ENCODE results near the gene FCER2.

The FCER2 gene

DNA sequence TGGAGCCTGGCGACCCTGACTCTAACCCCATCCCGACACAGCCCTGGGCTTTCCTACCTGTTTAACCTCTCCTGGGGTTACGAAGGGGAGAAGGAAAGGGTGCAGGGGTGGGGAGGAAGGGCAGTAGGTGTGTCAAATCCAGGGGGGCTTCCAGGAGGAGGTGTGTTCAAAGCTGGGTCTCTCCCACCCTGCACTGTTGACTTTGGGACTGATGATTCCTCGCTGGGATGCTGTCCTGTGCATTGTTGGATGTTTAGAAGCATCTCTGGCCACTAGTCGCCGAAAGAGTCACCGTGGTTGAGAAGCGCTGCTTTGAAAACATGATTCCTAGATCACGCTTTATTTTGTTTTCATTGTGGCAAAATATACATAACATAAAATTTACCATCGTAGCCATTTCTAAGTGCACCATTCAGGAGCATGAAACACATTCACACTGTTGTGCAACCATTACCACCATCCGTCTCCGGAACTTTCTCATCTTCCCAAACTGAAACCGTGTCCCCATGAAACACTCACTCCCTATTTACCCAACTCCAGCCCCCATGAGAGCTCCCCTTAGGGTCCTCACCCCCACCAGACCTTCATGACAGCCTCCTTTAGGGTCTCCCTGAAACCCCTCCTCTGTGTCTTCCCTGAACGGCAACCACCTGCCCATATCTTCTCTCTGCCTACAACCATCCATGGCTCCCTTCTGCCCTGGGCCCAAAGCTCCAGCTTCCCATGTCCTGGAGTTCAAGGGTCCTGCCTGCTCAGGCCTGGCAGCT lies 4.4 kb upstream of the FCER2 start:
- Histone ChIP-seq H3K27me3 (ENCODE audit: insufficient read depth, low read length) (no peaks in the 10 kb centered on the region), H3K9me2 (ENCODE audit: low read depth, low read length) (no peaks in the 10 kb centered on the region), H3K79me2 (ENCODE audit: insufficient read depth, low read length) (no peaks in the 10 kb centered on the region), H3K27ac (ENCODE audit: low read depth, low read length, poor library complexity, severe bottlenecking) (no peak overlapping the region), H3K36me3 (ENCODE audit: insufficient read depth, low read length) (no peaks in the 10 kb centered on the region), H3K4me1 (ENCODE audit: insufficient read depth, low read length, severe bottlenecking) (no peaks in the 10 kb centered on the region), H3K4me2 (ENCODE audit: low read length) (no peak overlapping the region), H3F3A (ENCODE audit: insufficient read depth, low read length) (no peaks in the 10 kb centered on the region), H2AFZ (ENCODE audit: low read length) (no peak overlapping the region), H4K20me1 (ENCODE audit: insufficient read depth, low read length) (no peaks in the 10 kb centered on the region), H3K9me3 (ENCODE audit: low read length) (no peaks in the 10 kb centered on the region), H3K9ac (ENCODE audit: low read length) (no peak overlapping the region), H3K4me3 (ENCODE audit: low read depth, low read length, poor library complexity, severe bottlenecking) (no peak overlapping the region)
- TF ChIP-seq, protein P1, sequence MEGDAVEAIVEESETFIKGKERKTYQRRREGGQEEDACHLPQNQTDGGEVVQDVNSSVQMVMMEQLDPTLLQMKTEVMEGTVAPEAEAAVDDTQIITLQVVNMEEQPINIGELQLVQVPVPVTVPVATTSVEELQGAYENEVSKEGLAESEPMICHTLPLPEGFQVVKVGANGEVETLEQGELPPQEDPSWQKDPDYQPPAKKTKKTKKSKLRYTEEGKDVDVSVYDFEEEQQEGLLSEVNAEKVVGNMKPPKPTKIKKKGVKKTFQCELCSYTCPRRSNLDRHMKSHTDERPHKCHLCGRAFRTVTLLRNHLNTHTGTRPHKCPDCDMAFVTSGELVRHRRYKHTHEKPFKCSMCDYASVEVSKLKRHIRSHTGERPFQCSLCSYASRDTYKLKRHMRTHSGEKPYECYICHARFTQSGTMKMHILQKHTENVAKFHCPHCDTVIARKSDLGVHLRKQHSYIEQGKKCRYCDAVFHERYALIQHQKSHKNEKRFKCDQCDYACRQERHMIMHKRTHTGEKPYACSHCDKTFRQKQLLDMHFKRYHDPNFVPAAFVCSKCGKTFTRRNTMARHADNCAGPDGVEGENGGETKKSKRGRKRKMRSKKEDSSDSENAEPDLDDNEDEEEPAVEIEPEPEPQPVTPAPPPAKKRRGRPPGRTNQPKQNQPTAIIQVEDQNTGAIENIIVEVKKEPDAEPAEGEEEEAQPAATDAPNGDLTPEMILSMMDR (IDR thresholded peaks at IDR 0.05; ENCODE audit: low read length) = no peak
- TF ChIP-seq EZH2 (IDR thresholded peaks at IDR 0.05; ENCODE audit: borderline replicate concordance, low read length) = no peak

- Histone ChIP-seq H4K20me1 (ENCODE audit: insufficient read depth, low read length) (no peaks in the 10 kb centered on the region), H3K4me3 (ENCODE audit: low read depth, low read length, poor library complexity, severe bottlenecking) (no peak overlapping the region), H3K9ac (ENCODE audit: low read length) (no peak overlapping the region), H3K4me2 (ENCODE audit: low read length) (no peak overlapping the region), H3F3A (ENCODE audit: insufficient read depth, low read length) (no peaks in the 10 kb centered on the region), H3K36me3 (ENCODE audit: insufficient read depth, low read length) (no peaks in the 10 kb centered on the region), H3K27me3 (ENCODE audit: insufficient read depth, low read length) (no peaks in the 10 kb centered on the region), H2AFZ (ENCODE audit: low read length) (no peak overlapping the region), H3K79me2 (ENCODE audit: insufficient read depth, low read length) (no peaks in the 10 kb centered on the region), H3K9me2 (ENCODE audit: low read depth, low read length) (no peaks in the 10 kb centered on the region), H3K27ac (ENCODE audit: low read depth, low read length, poor library complexity, severe bottlenecking) (no peak overlapping the region), H3K4me1 (ENCODE audit: insufficient read depth, low read length, severe bottlenecking) (no peaks in the 10 kb centered on the region), H3K9me3 (ENCODE audit: low read length) (no peaks in the 10 kb centered on the region)
- TF ChIP-seq, protein P1 (IDR thresholded peaks at IDR 0.05; ENCODE audit: low read length) = no peak
- no peak for TF ChIP-seq EZH2 (IDR thresholded peaks at IDR 0.05; ENCODE audit: borderline replicate concordance, low read length)
Observed at GRCh38 chr19:7705387-7706187, 3.7 kb upstream of the FCER2 start.

DNA sequence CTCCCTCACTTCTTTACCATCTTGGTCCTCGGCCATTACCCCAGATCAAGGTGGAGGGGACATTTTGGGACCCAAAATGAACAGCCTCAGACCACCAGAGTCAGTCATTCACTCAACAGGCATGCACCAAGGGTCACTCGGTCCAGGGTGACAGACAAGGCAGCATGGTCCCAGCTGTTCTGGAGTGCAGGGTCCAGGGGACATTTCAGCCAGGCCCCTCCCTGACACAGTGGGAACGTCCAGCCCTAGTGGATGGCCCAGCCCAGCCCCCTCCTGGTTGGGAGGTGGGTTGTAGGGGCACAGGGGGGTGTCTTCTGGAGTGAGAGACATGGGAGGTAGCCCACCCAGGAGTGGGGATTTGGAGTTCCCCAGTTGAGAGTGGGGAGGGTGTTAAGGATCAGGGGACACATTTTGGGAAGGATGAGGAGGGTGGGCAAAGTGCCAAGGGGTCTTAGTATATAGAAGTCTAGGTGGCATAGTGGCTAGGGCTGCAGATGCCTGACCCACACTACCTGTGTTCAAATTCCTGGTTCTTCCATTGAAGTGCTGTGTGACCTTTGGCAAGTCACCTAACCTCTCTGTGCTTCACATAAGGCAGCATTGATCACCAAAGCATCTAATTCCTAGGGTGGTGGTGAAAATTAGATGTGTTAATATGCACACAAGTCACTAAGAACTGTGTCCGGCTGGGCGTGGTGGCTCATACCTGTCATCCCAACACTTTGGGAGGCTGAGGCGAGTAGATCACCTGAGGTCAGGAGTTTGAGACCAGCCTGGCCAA lies 2.5 kb upstream of the FCER2 start:
- no peaks in the 10 kb centered on the region for H3K9me3 ChIP-seq (ENCODE audit: low read length)
- no peak overlapping the region for H3K27ac ChIP-seq (ENCODE audit: low read depth, low read length, poor library complexity, severe bottlenecking)
- H3K4me3 ChIP-seq (ENCODE audit: low read depth, low read length, poor library complexity, severe bottlenecking) = no peak overlapping the region
- no peaks in the 10 kb centered on the region for H3K4me1 ChIP-seq (ENCODE audit: insufficient read depth, low read length, severe bottlenecking)
- H3K27me3 ChIP-seq (ENCODE audit: insufficient read depth, low read length) = no peaks in the 10 kb centered on the region
- no peaks in the 10 kb centered on the region for H4K20me1 ChIP-seq (ENCODE audit: insufficient read depth, low read length)
- no peak overlapping the region for H2AFZ ChIP-seq (ENCODE audit: low read length)
- no peaks in the 10 kb centered on the region for H3K36me3 ChIP-seq (ENCODE audit: insufficient read depth, low read length)
- no peaks in the 10 kb centered on the region for H3K9me2 ChIP-seq (ENCODE audit: low read depth, low read length)
- H3F3A ChIP-seq (ENCODE audit: insufficient read depth, low read length) = no peaks in the 10 kb centered on the region
- TF ChIP-seq EZH2 (IDR thresholded peaks at IDR 0.05; ENCODE audit: borderline replicate concordance, low read length) = no peak
- TF ChIP-seq, protein P1 (IDR thresholded peaks at IDR 0.05; ENCODE audit: low read length) = no peak
- H3K79me2 ChIP-seq (ENCODE audit: insufficient read depth, low read length) = no peaks in the 10 kb centered on the region
- no peak overlapping the region for H3K4me2 ChIP-seq (ENCODE audit: low read length)
- no peak overlapping the region for H3K9ac ChIP-seq (ENCODE audit: low read length)
